GM19324 (cell line): ENCODE measurements around the gene M1AP.
A peak's percentile ranks its signal among the peaks of the same experiment; 100 is the strongest.
"Not testable (repeated sequence)": the region's sequence is repeated elsewhere in the genome, so short reads cannot be mapped to it uniquely, and the experiment has no call there.

Experiments used
- ATAC-seq: cut with Tn5 transposase; IDR thresholded peaks from one replicate; pipeline ENCODE4 v1.9.1; 2021; ENCODE audit warnings: mild to moderate bottlenecking, moderate library complexity; ENCODE audit not compliant: unreplicated experiment, low FRiP score

The M1AP gene

GRCh38 chr2:74653985-74654882 is 6.1 kb upstream of the M1AP start, which contains the start of gene SEMA4F:
SEMA4F (plus strand) TSS chr2:74654247; CDS start chr2:74654377, 130 bp downstream.
- ATAC-seq: peak; percentile 99

- peak; percentile 29 for ATAC-seq
These were observed 5.5 kb upstream of the M1AP start for GRCh38 chr2:74653589-74653984.

GRCh38 chr2:74646834-74647482 is 1.2 kb downstream of the M1AP start:
- ATAC-seq: no peak

GRCh38 chr2:74646201-74646600 is 1.9 kb downstream of the M1AP start:
- ATAC-seq: no peak

- ATAC-seq: no peak
These were observed 2.8 kb downstream of the M1AP start for GRCh38 chr2:74645344-74645743.

GRCh38 chr2:74639550-74639949 is 8.6 kb downstream of the M1AP start:
- no peak for ATAC-seq

GRCh38 chr2:74632939-74633312 is 15.2 kb downstream of the M1AP start:
- ATAC-seq: no peak

- ATAC-seq: no peak
These were observed 15.8 kb downstream of the M1AP start for GRCh38 chr2:74632209-74632938.

- ATAC-seq: not testable (repeated sequence)
These were observed 17.7 kb downstream of the M1AP start for GRCh38 chr2:74630454-74630853.

- ATAC-seq: no peak
These were observed 19.5 kb downstream of the M1AP start for GRCh38 chr2:74628538-74629105.

GRCh38 chr2:74625658-74626425 is 22.3 kb downstream of the M1AP start:
- ATAC-seq: no peak

GRCh38 chr2:74620671-74621070 is 27.5 kb downstream of the M1AP start:
- ATAC-seq: no peak

- no peak for ATAC-seq
These were observed 28.4 kb downstream of the M1AP start for GRCh38 chr2:74619651-74620297.

- ATAC-seq: no peak
These were observed 29.6 kb downstream of the M1AP start for GRCh38 chr2:74618410-74619083.

- no peak for ATAC-seq
These were observed 31.0 kb downstream of the M1AP start for GRCh38 chr2:74617122-74617521.

GRCh38 chr2:74606927-74607326 is 41.2 kb downstream of the M1AP start:
- no peak for ATAC-seq

GRCh38 chr2:74603282-74604000 is 44.7 kb downstream of the M1AP start:
- no peak for ATAC-seq

GRCh38 chr2:74602586-74603281 is 45.4 kb downstream of the M1AP start:
- ATAC-seq: no peak
